ENCODE results near the gene CARMIL3.
A peak's percentile ranks its signal among the peaks of the same experiment; 100 is the strongest.

DNA sequence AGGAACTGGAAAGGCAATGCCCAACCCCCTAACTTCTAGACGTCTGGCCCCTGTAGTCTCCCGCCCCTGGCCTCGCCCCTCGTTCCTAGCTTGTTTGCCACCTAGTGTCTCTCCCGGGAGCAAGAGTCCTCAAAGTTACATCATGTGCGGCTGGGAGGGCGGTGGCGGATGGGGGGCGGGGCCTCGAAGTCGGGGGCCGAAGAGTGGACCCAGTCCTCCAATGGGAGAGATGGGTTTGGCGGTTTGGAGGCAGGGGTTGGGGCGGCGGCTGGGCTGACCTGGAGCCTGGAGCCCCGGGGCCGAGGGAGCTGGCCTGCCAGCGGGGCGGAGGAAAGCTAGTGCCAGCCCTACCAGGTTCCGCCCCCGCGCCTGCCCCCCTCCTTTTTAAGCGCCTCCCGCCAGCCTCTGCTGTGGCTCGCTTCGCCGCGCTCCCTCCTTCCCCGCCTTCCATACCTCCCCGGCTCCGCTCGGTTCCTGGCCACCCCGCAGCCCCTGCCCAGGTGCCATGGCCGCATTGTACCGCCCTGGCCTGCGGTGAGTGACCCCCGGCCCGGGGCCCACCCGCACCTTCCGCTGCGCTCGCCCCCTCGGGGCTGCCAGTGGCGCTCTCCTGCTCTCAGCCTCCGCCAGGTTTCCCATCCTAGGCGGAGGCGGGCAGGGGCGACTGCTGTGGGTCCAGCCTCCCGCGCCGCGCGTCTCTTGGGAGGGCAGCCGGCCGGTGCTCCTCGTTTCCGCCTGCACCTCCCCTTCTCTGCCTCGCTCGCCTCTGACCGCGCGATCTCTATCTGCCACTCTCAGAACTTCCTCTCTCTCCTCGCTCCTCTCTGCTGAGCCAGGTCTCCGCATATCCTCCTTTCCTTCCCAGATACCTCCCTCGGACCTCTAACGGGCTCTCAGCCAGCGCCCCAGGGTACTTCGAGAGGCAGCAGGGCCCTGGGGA, 42.4 kb downstream of the CARMIL3 start, which contains the start of gene PCK2:
- peak; percentile 77 to 90 for TF ChIP-seq POLR2A (IDR thresholded peaks at IDR 0.05)
- TF ChIP-seq, protein P1, sequence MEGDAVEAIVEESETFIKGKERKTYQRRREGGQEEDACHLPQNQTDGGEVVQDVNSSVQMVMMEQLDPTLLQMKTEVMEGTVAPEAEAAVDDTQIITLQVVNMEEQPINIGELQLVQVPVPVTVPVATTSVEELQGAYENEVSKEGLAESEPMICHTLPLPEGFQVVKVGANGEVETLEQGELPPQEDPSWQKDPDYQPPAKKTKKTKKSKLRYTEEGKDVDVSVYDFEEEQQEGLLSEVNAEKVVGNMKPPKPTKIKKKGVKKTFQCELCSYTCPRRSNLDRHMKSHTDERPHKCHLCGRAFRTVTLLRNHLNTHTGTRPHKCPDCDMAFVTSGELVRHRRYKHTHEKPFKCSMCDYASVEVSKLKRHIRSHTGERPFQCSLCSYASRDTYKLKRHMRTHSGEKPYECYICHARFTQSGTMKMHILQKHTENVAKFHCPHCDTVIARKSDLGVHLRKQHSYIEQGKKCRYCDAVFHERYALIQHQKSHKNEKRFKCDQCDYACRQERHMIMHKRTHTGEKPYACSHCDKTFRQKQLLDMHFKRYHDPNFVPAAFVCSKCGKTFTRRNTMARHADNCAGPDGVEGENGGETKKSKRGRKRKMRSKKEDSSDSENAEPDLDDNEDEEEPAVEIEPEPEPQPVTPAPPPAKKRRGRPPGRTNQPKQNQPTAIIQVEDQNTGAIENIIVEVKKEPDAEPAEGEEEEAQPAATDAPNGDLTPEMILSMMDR (IDR thresholded peaks at IDR 0.05) = peak in 3 of 6 experiments; percentile 7 to 23 (median 14)

All from thyroid gland (tissue), 4 donors.